Measurements from ENCODE around the gene PLA2G2D.

Gene PLA2G2D

DNA sequence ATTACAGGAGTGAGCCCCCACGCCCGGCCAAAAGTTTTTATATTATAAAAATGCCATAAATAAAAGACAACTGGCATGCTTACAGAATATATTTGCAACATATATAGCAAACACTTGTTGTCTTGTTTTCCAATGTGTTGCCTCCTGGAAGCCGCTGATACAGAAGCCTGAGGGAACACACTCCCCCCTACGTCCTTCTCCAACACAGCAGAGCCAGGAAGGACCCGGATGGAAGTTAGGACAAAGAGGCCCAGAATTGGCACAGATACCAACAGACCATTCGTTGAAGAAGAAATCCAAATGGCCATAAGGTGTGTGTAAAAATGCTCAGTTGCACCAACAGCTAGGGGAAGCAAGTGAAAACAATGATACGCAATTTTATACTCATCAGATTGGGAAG lies 50.6 kb downstream of the PLA2G2D start:
- no peak for DNase-seq (ENCODE audit: low read depth in 2 of 2, low spot score in 1 of 2)

DNA sequence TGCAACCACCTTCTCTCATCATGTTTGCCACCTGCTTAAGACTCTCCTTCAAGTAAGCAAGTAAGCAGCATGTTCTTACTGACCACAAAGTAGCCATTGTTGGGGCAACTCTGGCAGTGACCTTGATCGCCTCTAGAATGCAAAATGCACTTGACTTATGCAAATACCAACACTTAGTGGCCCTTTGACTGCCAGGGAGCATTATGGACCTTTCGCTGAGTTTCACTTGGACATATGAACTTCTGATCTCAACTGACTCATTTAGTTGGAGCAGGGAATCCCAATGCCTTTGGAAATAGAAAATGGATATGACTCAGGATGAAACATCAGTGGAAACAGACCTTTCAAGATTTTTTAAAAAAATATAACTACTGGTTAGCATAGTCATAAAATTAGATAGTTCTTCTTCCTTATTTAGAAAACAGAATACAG lies 55.5 kb downstream of the PLA2G2D start:
- DNase-seq (ENCODE audit: low read depth in 2 of 2, low spot score in 1 of 2) = no peak

Measured in stimulated activated CD8-positive, alpha-beta memory T cell treated with anti-CD3 and anti-CD28 coated beads, Interleukin-4, amount 100 ng/mL, for 4 hours (primary cell).